ENCODE data around the gene CNP. TPM values are rescaled to one million over a fixed set of nuclear protein-coding genes. Genes with fewer than 3 reads are reported as not detected.

The CNP gene
- total and polyA plus RNA-seq, 2 of the 8 experiments (the other 6 are each of a cell fraction or from before 2014, with no cell fraction given): 21.9 to 60.6 TPM

DNA sequence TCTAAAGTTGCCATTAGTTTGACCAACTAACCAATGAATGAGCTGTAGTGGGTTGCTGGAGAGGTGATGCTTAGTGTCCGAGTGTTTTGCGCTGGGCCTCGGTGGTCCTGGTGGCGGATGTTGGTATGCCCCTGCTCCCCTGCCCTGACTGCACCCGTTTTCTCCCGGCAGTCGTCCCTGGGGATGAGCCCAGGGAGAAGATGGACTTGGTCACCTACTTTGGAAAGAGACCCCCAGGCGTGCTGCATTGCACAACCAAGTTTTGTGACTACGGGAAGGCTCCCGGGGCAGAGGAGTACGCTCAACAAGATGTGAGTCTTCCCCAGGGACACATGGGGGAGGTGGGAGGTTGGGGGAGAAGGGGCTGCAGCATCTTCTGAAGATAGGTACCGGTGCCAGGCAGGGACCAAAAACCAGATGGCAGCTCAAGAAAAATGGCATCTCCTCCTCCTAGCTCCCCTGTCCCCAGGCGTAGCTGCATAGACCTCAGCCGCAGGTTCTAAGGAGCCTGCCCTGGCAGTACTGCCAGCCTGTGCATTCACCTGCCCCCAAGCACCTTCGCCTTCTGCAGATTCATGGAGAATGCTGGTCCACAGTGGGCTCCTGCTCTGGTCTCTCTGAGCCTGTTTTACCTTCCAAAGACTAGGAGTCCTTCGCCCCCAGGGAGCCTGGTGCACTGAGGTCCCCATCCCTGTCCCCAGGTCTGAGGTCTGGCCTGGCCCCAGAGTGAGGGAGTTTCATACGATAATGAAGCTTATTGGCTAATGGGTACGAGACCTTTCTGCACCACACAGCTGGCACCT lies 5.3 kb downstream of the CNP start:
- TF ChIP-seq TCF12 (IDR thresholded peaks at IDR 0.05; ENCODE audit: low read depth, low read length) (no peak), HDAC6 (IDR thresholded peaks at IDR 0.05; ENCODE audit: low read depth, low read length) (no peak), RAD21 (IDR thresholded peaks at IDR 0.05 in 1 of 2, conservative IDR thresholded peaks at IDR 0.05 in 1 of 2; ENCODE audit: low read depth in 2 of 2, low read length in 2 of 2) (no peak), SRF (IDR thresholded peaks at IDR 0.05; ENCODE audit: low read depth, low read length) (no peak), YY1 (IDR thresholded peaks at IDR 0.05; ENCODE audit: low read depth, low read length) (no peak), NANOG (IDR thresholded peaks at IDR 0.05; ENCODE audit: insufficient read depth, low read depth, low read length, poor library complexity, severe bottlenecking) (no peak)
- TF ChIP-seq, protein P1, sequence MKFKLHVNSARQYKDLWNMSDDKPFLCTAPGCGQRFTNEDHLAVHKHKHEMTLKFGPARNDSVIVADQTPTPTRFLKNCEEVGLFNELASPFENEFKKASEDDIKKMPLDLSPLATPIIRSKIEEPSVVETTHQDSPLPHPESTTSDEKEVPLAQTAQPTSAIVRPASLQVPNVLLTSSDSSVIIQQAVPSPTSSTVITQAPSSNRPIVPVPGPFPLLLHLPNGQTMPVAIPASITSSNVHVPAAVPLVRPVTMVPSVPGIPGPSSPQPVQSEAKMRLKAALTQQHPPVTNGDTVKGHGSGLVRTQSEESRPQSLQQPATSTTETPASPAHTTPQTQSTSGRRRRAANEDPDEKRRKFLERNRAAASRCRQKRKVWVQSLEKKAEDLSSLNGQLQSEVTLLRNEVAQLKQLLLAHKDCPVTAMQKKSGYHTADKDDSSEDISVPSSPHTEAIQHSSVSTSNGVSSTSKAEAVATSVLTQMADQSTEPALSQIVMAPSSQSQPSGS (IDR thresholded peaks at IDR 0.05; ENCODE audit: low read length): no peak
- no peak overlapping the region for H3K9ac ChIP-seq (replicated peaks in 1 of 4; ENCODE audit: extremely low read depth in 1 of 4, low read depth in 3 of 4, low read length in 3 of 4)
- ChIA-PET POLR2A (ENCODE audit: partially characterized antibody) (interaction anchor here (0.8 to 1.9 kb wide), 8 partner anchors 11 to 107 kb away, joined by 3 to 6 read pairs (median 4); partner anchors contain the start of gene KLHL11), CTCF (ENCODE audit: partially characterized antibody) (interaction anchor here (6.5 kb wide), 1 partner anchor 8 kb away, joined by 60 read pairs; the partner anchor contains the start of gene CNP)
- no peak overlapping the region for H3K14ac ChIP-seq (ENCODE audit: insufficient read length)
- H3K4ac ChIP-seq (replicated peaks; ENCODE audit: insufficient read length, low read depth, low read length): no peak overlapping the region
- no peaks in the 10 kb centered on the region for H3K27me3 ChIP-seq (replicated peaks in 1 of 4; ENCODE audit: control insufficient read depth in 3 of 4, extremely low read depth in 1 of 4, insufficient read depth in 3 of 4, low read length in 3 of 4)
- DNase-seq (ENCODE audit: low read depth in 1 of 2, low spot score in 2 of 2) (no peak), FAIRE-seq (no peak)
- no peak overlapping the region for H2BK120ac ChIP-seq (replicated peaks; ENCODE audit: low read depth, low read length)
- no peak overlapping the region for H2AFZ ChIP-seq (ENCODE audit: low read length)
- whole genome bisulfite sequencing, 2 experiments (ENCODE audit: extremely low coverage in 1 of 2, insufficient coverage in 1 of 2, insufficient read length in 1 of 2, insufficient replicate concordance in 2 of 2, low coverage in 1 of 2, low lambda C conversion rate in 2 of 2, missing lambda C conversion rate in 1 of 2): 88% methylated on average over 17 of the region's 18 CpGs; no CpG with 5 or more reads in 1 of the 2 experiments
- H3K4me2 ChIP-seq (ENCODE audit: insufficient read depth in 1 of 2, low read depth in 2 of 2, low read length in 2 of 2): no peak overlapping the region
- H3K4me3 ChIP-seq (ENCODE audit: extremely low read depth in 1 of 4, insufficient read depth in 2 of 4, low read depth in 3 of 4, low read length in 4 of 4): no peak overlapping the region
- H4K5ac ChIP-seq (ENCODE audit: insufficient read length, low read depth, low read length): no peak overlapping the region
- H3K79me1 ChIP-seq (ENCODE audit: low read depth, low read length): peaks cover 3% of the 10 kb centered on the region; the same call in 1 of the 2 replicates
- peaks cover 0 to 5% (median 2%) of the 10 kb centered on the region in 4 experiments; a peak in 5 of 7 replicates for H3K4me1 ChIP-seq (replicated peaks in 1 of 4; ENCODE audit: control insufficient read depth in 3 of 4, insufficient read depth in 4 of 4, low read length in 3 of 4)
- peaks cover 2 to 19% of the 10 kb centered on the region in 2 experiments for H4K20me1 ChIP-seq (replicated peaks in 1 of 2; ENCODE audit: control insufficient read depth in 1 of 2, insufficient read depth in 2 of 2, low read length in 2 of 2)
- no peak overlapping the region for H3K18ac ChIP-seq (ENCODE audit: extremely low read depth, low read length)
- no peak overlapping the region for H2BK5ac ChIP-seq (ENCODE audit: low read depth, low read length)
- no peaks in the 10 kb centered on the region for H3K79me2 ChIP-seq (ENCODE audit: control insufficient read depth in 1 of 2, insufficient read depth in 2 of 2, low read length in 2 of 2)
- H3K36me3 ChIP-seq (ENCODE audit: control insufficient read depth in 2 of 4, insufficient read depth in 4 of 4, low read length in 3 of 4): peaks cover 23 to 51% (median 46%) of the 10 kb centered on the region in 4 experiments
- H4K91ac ChIP-seq (replicated peaks; ENCODE audit: insufficient read length, low read length): no peak overlapping the region
- H2BK12ac ChIP-seq (ENCODE audit: low read depth, low read length): no peak overlapping the region
- H2BK20ac ChIP-seq (ENCODE audit: low read length): no peak overlapping the region
- H2BK15ac ChIP-seq (ENCODE audit: low read length): no peak overlapping the region
- H3K9me3 ChIP-seq (ENCODE audit: insufficient read depth in 2 of 2, low read depth in 1 of 2, low read length in 1 of 2): no peaks in the 10 kb centered on the region
- H2AK5ac ChIP-seq (ENCODE audit: low read depth, low read length): no peak overlapping the region
- H4K8ac ChIP-seq (ENCODE audit: extremely low read depth, insufficient read depth, low read length): peak overlapping the region; percentile 59; the same call in 1 of the 2 replicates
- no peak overlapping the region for H3K56ac ChIP-seq (replicated peaks; ENCODE audit: insufficient read length, low read depth, low read length)
- no peak overlapping the region for H3K27ac ChIP-seq (ENCODE audit: low read depth, low read length)
- peaks cover 2% of the 10 kb centered on the region; the same call in 1 of the 2 replicates for H3K23me2 ChIP-seq (ENCODE audit: low read depth, low read length)
- H3K23ac ChIP-seq (ENCODE audit: insufficient read length): no peak overlapping the region

Data from H1 (cell line).